ENCODE results near the gene ADAMTS7.

- TF ChIP-seq CTCF (IDR thresholded peaks at IDR 0.05) (no peak), EP300 (IDR thresholded peaks at IDR 0.05) (no peak)
Observed at GRCh38 chr15:78718837-78719236, 92.4 kb downstream of the ADAMTS7 start.
